Adrenal gland (tissue), 5 donors: ENCODE results near the gene ARL4A.

Experiments used
- CTCF ChIP-seq, 6 experiments: fragments of 450-650 bp in 4 of 6; fragments of 200-600 bp in 2 of 6; sonication (generic) in 1 of 6; IDR thresholded peaks; 1 replicate in 5 of 6; 2 replicates in 1 of 6; pipeline versions ENCODE4 v1.5.1 to v1.8.0; 2016 to 2021; ENCODE audit warnings: antibody characterized with exemption in 6 of 6, mild to moderate bottlenecking in 2 of 6, moderate library complexity in 1 of 6
- POLR2A ChIP-seq, 2 donors: fragments of 450-650 bp; IDR thresholded peaks; one replicate each; pipeline ENCODE4 v1.6.1; 2017; ENCODE audit warnings: antibody characterized with exemption in 2 of 2, mild to moderate bottlenecking in 2 of 2, moderate library complexity in 1 of 2
- donor health status: DM: no; HTN: no; CAD: no.

GRCh38 chr7:12646139-12646538, 41.3 kb upstream of the ARL4A start:
- TF ChIP-seq CTCF (IDR thresholded peaks at IDR 0.05) (no peak), POLR2A (IDR thresholded peaks at IDR 0.05) (no peak)
